Loucy (cell line): ENCODE data around the gene CDH13.

Experiments used
- H2AFZ ChIP-seq: fragments of 200-600 bp; sonication (generic); 2 replicates; pipeline ENCODE4 v1.6.0; 2016; ENCODE audit warnings: antibody characterized with exemption, mild to moderate bottlenecking, low read length, moderate library complexity
- H3F3A ChIP-seq: fragments of 200-600 bp; 2 replicates; pipeline ENCODE4 v1.6.0; 2016; ENCODE audit warnings: antibody characterized with exemption, low read depth, mild to moderate bottlenecking
- H3K27me3 ChIP-seq: fragments of 200-600 bp; sonication (generic); 2 replicates; pipeline ENCODE4 v1.6.1; 2014; ENCODE audit warnings: low read length, mild to moderate bottlenecking; ENCODE audit not compliant: insufficient read depth, poor library complexity, severe bottlenecking
- H3K36me3 ChIP-seq: fragments of 200-600 bp; sonication (generic); 2 replicates; pipeline ENCODE4 v1.6.1; 2016; ENCODE audit warnings: low read length; ENCODE audit not compliant: insufficient read depth
- H3K4me1 ChIP-seq: fragments of 200-600 bp; sonication (generic); 2 replicates; pipeline ENCODE4 v1.5.1; 2014; ENCODE audit warnings: low read length, mild to moderate bottlenecking; ENCODE audit not compliant: insufficient read depth, poor library complexity, severe bottlenecking
- H3K4me2 ChIP-seq: fragments of 200-600 bp; sonication (generic); 2 replicates; pipeline ENCODE4 v1.6.0; 2014; ENCODE audit warnings: antibody characterized with exemption, low read length, low read depth, mild to moderate bottlenecking; ENCODE audit not compliant: poor library complexity, severe bottlenecking
- H3K4me3 ChIP-seq: fragments of 200-600 bp; sonication (generic); 2 replicates; pipeline ENCODE4 v1.5.1; 2014; ENCODE audit warnings: low read length, mild to moderate bottlenecking, mixed read lengths; ENCODE audit not compliant: poor library complexity, severe bottlenecking
- H3K79me2 ChIP-seq: fragments of 200-600 bp; sonication (generic); 2 replicates; pipeline ENCODE4 v1.6.1; 2014; ENCODE audit warnings: low read length; ENCODE audit not compliant: insufficient read depth
- H3K9ac ChIP-seq: fragments of 200-600 bp; sonication (generic); 2 replicates; pipeline ENCODE4 v1.6.0; 2014; ENCODE audit warnings: mild to moderate bottlenecking, low read depth, low read length, moderate library complexity; ENCODE audit not compliant: poor library complexity, severe bottlenecking
- H3K9me2 ChIP-seq: fragments of 200-600 bp; sonication (generic); replicated peaks from 2 replicates; pipeline ENCODE4 v1.6.1; 2016; ENCODE audit warnings: low read depth, low read length, mixed read lengths
- H3K9me3 ChIP-seq: fragments of 200-600 bp; sonication (generic); 2 replicates; pipeline ENCODE4 v1.6.1; 2014; ENCODE audit warnings: mild to moderate bottlenecking, antibody characterized with exemption, low read length, low read depth; ENCODE audit not compliant: insufficient read depth
- H4K20me1 ChIP-seq: fragments of 200-600 bp; sonication (generic); 2 replicates; pipeline ENCODE4 v1.6.0; 2014; ENCODE audit warnings: antibody characterized with exemption, low read length, mild to moderate bottlenecking; ENCODE audit not compliant: insufficient read depth, poor library complexity, severe bottlenecking
- EZH2phosphoT487 ChIP-seq: fragments of 200-600 bp; IDR thresholded peaks from 2 replicates; pipeline ENCODE4 v1.6.1; 2018; ENCODE audit warnings: antibody characterized with exemption, mild to moderate bottlenecking, moderate library complexity, borderline replicate concordance
- TF ChIP-seq, protein P1 (sequence below): fragments of 200-600 bp; sonication (generic); conservative IDR thresholded peaks from 2 replicates; pipeline ENCODE4 v1.5.1; 2014; ENCODE audit warnings: mild to moderate bottlenecking, antibody characterized with exemption, low read length

CDH13 gene

GRCh38 chr16:83568345-83568744, 941.6 kb downstream of the CDH13 start:
- TF ChIP-seq EZH2phosphoT487, result no peak
- TF ChIP-seq, protein P1, sequence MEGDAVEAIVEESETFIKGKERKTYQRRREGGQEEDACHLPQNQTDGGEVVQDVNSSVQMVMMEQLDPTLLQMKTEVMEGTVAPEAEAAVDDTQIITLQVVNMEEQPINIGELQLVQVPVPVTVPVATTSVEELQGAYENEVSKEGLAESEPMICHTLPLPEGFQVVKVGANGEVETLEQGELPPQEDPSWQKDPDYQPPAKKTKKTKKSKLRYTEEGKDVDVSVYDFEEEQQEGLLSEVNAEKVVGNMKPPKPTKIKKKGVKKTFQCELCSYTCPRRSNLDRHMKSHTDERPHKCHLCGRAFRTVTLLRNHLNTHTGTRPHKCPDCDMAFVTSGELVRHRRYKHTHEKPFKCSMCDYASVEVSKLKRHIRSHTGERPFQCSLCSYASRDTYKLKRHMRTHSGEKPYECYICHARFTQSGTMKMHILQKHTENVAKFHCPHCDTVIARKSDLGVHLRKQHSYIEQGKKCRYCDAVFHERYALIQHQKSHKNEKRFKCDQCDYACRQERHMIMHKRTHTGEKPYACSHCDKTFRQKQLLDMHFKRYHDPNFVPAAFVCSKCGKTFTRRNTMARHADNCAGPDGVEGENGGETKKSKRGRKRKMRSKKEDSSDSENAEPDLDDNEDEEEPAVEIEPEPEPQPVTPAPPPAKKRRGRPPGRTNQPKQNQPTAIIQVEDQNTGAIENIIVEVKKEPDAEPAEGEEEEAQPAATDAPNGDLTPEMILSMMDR, result no peak
- H3K36me3 ChIP-seq, result no peaks in the 10 kb centered on the region
- H3K9ac ChIP-seq, result no peak overlapping the region
- H3K4me3 ChIP-seq, result no peak overlapping the region
- H4K20me1 ChIP-seq, result no peaks in the 10 kb centered on the region
- H3K9me2 ChIP-seq, result no peaks in the 10 kb centered on the region
- H2AFZ ChIP-seq, result no peak overlapping the region
- no peaks in the 10 kb centered on the region for H3K79me2 ChIP-seq
- H3F3A ChIP-seq, result no peaks in the 10 kb centered on the region
- no peak overlapping the region for H3K4me2 ChIP-seq
- no peaks in the 10 kb centered on the region for H3K4me1 ChIP-seq
- no peaks in the 10 kb centered on the region for H3K27me3 ChIP-seq
- no peaks in the 10 kb centered on the region for H3K9me3 ChIP-seq

DNA sequence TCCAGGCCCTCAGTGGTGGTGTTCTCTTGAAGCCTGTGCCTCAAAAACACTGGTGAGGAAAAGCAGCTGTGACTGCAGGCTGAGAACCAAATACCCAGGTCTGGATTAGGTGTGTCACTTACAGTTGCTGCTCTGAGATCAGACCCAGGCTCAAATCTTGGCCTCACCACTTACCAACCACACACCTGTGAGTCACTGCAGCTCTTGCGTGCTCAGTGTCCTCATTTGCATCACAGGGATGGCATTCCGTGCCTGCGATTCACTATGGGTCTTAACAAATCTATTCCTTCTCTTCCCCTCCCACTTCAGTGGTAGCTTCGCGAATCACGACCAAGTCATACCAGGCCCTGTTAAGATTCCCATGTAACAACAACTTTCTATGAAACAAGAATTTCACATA, 947.6 kb downstream of the CDH13 start:
- Histone ChIP-seq H4K20me1 (no peaks in the 10 kb centered on the region), H3K36me3 (no peaks in the 10 kb centered on the region), H3K27me3 (no peaks in the 10 kb centered on the region), H3K79me2 (no peaks in the 10 kb centered on the region), H3K4me3 (no peak overlapping the region), H3K9me3 (0 out of 2 replicates have a peak, but pooled peaks cover 6% of the 10 kb centered on the region), H2AFZ (no peak overlapping the region), H3F3A (no peaks in the 10 kb centered on the region), H3K9me2 (no peaks in the 10 kb centered on the region), H3K4me2 (no peak overlapping the region), H3K4me1 (no peaks in the 10 kb centered on the region), H3K9ac (no peak overlapping the region)
- TF ChIP-seq, protein P1, result no peak
- TF ChIP-seq EZH2phosphoT487, result no peak

DNA sequence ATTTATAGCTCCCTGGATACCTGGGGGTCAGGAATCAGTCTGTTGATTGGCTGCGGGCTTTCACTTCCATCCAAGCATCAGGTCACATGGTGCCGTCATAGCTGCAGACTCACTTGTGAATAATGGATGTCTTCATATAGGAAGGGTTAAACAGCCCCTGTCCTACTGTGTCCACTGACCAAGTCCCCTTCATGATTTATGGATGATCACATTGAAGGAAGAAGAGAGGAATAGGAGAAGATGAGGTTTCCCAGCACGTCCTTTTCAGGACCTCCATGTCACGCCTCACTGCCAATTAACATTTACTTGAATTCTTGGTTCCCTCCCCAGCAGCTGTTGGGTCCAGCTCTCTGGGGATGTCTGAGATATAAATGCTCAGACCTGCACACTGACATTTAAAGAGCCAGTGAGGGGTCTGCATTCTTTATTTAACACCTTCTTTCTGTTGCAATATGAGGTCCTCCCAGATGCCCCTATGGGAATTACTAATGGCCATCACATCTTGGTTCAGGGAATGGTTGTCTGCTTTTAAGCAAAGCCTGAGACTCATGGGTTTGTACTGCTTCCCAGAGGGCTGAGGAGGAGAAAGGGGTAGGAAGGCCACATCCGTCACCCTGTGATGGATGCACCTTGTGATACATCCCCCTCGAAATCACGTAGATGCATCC, 950.4 kb downstream of the CDH13 start:
- Histone ChIP-seq H2AFZ (no peak overlapping the region), H3K9me3 (0 out of 2 replicates have a peak, but pooled peaks cover 6% of the 10 kb centered on the region), H3K9ac (no peak overlapping the region), H3K27me3 (no peaks in the 10 kb centered on the region), H3K79me2 (no peaks in the 10 kb centered on the region), H3K4me1 (no peaks in the 10 kb centered on the region), H4K20me1 (no peaks in the 10 kb centered on the region), H3K4me2 (no peak overlapping the region), H3K4me3 (no peak overlapping the region), H3K36me3 (no peaks in the 10 kb centered on the region), H3K9me2 (no peaks in the 10 kb centered on the region), H3F3A (no peaks in the 10 kb centered on the region)
- TF ChIP-seq EZH2phosphoT487, result no peak
- TF ChIP-seq, protein P1, result no peak
